ENCODE data around the gene TANK.

DNA sequence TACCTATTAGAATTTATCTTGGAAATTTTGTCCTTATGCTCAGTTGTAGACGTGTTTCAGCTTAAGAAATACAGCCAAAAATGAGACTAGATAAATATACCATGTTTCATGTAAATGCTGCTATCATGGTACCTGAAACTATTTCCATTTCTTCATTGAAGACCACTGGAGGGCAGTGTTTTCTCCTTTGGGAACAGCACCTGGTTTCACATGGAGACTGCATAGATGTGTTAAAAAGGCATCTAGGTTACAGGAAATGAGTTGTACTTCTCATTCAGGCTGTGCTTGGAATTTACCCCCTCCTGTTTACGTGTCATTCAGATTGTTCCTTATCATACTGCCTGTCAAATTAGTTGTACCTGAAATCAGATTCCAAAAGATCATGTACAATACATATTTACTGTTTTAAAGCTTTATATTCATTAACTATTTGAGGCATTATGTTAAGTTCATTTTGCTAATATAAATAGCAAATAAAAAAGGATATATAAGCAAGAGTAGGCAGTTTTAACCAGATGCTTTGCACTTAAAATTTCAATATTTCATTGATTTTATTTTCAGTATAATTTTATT lies 90.7 kb downstream of the TANK start:
- TF ChIP-seq, protein P1, sequence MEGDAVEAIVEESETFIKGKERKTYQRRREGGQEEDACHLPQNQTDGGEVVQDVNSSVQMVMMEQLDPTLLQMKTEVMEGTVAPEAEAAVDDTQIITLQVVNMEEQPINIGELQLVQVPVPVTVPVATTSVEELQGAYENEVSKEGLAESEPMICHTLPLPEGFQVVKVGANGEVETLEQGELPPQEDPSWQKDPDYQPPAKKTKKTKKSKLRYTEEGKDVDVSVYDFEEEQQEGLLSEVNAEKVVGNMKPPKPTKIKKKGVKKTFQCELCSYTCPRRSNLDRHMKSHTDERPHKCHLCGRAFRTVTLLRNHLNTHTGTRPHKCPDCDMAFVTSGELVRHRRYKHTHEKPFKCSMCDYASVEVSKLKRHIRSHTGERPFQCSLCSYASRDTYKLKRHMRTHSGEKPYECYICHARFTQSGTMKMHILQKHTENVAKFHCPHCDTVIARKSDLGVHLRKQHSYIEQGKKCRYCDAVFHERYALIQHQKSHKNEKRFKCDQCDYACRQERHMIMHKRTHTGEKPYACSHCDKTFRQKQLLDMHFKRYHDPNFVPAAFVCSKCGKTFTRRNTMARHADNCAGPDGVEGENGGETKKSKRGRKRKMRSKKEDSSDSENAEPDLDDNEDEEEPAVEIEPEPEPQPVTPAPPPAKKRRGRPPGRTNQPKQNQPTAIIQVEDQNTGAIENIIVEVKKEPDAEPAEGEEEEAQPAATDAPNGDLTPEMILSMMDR (CRISPR knock-in tag; IDR thresholded peaks at IDR 0.05): peak; percentile 89
- no peak for TF ChIP-seq MAZ (IDR thresholded peaks at IDR 0.05; ENCODE audit: borderline replicate concordance, low read depth, low read length)
- no peak for TF ChIP-seq MAZ (CRISPR knock-in tag; IDR thresholded peaks at IDR 0.05; ENCODE audit: low read depth)
- TF ChIP-seq ZFX (CRISPR knock-in tag; IDR thresholded peaks at IDR 0.05; ENCODE audit: low read depth): no peak
- no peak for TF ChIP-seq POLR2A (IDR thresholded peaks at IDR 0.05; ENCODE audit: insufficient read depth in 1 of 2, low read depth in 2 of 2, low read length in 2 of 2)
- TF ChIP-seq, protein P2, sequence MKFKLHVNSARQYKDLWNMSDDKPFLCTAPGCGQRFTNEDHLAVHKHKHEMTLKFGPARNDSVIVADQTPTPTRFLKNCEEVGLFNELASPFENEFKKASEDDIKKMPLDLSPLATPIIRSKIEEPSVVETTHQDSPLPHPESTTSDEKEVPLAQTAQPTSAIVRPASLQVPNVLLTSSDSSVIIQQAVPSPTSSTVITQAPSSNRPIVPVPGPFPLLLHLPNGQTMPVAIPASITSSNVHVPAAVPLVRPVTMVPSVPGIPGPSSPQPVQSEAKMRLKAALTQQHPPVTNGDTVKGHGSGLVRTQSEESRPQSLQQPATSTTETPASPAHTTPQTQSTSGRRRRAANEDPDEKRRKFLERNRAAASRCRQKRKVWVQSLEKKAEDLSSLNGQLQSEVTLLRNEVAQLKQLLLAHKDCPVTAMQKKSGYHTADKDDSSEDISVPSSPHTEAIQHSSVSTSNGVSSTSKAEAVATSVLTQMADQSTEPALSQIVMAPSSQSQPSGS (CRISPR knock-in tag; IDR thresholded peaks at IDR 0.05): no peak
- TF ChIP-seq, protein P3, sequence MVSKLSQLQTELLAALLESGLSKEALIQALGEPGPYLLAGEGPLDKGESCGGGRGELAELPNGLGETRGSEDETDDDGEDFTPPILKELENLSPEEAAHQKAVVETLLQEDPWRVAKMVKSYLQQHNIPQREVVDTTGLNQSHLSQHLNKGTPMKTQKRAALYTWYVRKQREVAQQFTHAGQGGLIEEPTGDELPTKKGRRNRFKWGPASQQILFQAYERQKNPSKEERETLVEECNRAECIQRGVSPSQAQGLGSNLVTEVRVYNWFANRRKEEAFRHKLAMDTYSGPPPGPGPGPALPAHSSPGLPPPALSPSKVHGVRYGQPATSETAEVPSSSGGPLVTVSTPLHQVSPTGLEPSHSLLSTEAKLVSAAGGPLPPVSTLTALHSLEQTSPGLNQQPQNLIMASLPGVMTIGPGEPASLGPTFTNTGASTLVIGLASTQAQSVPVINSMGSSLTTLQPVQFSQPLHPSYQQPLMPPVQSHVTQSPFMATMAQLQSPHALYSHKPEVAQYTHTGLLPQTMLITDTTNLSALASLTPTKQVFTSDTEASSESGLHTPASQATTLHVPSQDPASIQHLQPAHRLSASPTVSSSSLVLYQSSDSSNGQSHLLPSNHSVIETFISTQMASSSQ (IDR thresholded peaks at IDR 0.05; ENCODE audit: low read depth): no peak
- TF ChIP-seq, protein P3 (CRISPR knock-in tag; IDR thresholded peaks at IDR 0.05; ENCODE audit: borderline replicate concordance): no peak
- TF ChIP-seq ESRRA (CRISPR knock-in tag; IDR thresholded peaks at IDR 0.05; ENCODE audit: low read depth): no peak
- TF ChIP-seq, protein P4, sequence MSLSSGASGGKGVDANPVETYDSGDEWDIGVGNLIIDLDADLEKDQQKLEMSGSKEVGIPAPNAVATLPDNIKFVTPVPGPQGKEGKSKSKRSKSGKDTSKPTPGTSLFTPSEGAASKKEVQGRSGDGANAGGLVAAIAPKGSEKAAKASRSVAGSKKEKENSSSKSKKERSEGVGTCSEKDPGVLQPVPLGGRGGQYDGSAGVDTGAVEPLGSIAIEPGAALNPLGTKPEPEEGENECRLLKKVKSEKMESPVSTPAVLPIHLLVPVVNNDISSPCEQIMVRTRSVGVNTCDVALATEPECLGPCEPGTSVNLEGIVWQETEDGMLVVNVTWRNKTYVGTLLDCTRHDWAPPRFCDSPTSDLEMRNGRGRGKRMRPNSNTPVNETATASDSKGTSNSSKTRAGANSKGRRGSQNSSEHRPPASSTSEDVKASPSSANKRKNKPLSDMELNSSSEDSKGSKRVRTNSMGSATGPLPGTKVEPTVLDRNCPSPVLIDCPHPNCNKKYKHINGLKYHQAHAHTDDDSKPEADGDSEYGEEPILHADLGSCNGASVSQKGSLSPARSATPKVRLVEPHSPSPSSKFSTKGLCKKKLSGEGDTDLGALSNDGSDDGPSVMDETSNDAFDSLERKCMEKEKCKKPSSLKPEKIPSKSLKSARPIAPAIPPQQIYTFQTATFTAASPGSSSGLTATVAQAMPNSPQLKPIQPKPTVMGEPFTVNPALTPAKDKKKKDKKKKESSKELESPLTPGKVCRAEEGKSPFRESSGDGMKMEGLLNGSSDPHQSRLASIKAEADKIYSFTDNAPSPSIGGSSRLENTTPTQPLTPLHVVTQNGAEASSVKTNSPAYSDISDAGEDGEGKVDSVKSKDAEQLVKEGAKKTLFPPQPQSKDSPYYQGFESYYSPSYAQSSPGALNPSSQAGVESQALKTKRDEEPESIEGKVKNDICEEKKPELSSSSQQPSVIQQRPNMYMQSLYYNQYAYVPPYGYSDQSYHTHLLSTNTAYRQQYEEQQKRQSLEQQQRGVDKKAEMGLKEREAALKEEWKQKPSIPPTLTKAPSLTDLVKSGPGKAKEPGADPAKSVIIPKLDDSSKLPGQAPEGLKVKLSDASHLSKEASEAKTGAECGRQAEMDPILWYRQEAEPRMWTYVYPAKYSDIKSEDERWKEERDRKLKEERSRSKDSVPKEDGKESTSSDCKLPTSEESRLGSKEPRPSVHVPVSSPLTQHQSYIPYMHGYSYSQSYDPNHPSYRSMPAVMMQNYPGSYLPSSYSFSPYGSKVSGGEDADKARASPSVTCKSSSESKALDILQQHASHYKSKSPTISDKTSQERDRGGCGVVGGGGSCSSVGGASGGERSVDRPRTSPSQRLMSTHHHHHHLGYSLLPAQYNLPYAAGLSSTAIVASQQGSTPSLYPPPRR (CRISPR knock-in tag; IDR thresholded peaks at IDR 0.05; ENCODE audit: borderline replicate concordance): no peak
- no peak for TF ChIP-seq ZNF263 (CRISPR knock-in tag; IDR thresholded peaks at IDR 0.05)

All from HepG2 (cell line).